A549 (cell line): ENCODE data around the gene TNFSF15.

Source experiments
- EP300 ChIP-seq, 2 experiments: fragments of >200 bp; sonication (Bioruptor Twin); formaldehyde crosslinking; IDR thresholded peaks; 2 replicates in 1 of 2; 3 replicates in 1 of 2; pipeline ENCODE4 v1.6.1; 2016 to 2017
- TF ChIP-seq, protein P1 (sequence below): fragments of >200 bp; sonication (Bioruptor Twin); formaldehyde crosslinking; IDR thresholded peaks from 3 replicates; pipeline ENCODE4 v1.5.1; 2016
- TF ChIP-seq, protein P2 (sequence below): IDR thresholded peaks from 2 replicates; pipeline ENCODE4 v1.6.1; 2012

DNA sequence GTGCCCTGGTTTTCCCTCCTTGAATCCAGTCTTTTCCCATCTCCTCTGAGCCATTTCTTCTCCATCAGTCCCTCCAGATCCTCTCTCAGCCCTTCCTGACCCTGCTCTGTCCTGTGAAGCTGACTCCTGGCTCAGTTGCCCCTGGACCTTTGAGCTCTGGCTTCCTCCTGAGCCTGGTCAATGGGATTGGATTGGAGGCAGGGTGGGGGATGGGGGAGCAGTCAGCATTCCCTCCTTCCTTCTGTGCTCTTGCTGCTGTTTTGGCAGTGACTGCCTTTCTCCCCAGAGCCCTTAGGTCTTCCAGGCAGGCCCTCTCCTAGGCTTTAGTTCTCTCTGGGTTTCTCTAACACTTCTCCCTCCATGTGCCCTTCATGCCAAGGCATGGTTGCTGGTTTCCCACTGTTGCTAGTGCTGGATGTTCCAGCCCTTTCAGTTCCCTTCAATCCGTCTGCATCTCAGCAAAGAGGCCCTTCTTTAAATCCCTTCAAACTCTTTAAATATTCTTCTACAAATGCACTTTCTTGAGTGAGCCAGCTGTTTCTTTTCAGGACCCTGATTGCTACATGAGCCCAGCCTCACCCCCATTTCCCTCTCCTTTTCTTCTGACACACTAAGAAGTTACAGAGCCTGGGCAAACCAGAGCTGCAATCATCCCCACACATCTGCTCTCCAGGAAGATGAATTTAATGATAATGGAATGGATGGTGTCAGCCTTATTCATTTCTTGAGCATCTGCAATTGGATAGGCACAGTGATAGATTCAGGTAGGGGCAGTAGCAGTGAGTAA is 2.2 kb downstream of the TNFSF15 start:
- TF ChIP-seq, protein P1, sequence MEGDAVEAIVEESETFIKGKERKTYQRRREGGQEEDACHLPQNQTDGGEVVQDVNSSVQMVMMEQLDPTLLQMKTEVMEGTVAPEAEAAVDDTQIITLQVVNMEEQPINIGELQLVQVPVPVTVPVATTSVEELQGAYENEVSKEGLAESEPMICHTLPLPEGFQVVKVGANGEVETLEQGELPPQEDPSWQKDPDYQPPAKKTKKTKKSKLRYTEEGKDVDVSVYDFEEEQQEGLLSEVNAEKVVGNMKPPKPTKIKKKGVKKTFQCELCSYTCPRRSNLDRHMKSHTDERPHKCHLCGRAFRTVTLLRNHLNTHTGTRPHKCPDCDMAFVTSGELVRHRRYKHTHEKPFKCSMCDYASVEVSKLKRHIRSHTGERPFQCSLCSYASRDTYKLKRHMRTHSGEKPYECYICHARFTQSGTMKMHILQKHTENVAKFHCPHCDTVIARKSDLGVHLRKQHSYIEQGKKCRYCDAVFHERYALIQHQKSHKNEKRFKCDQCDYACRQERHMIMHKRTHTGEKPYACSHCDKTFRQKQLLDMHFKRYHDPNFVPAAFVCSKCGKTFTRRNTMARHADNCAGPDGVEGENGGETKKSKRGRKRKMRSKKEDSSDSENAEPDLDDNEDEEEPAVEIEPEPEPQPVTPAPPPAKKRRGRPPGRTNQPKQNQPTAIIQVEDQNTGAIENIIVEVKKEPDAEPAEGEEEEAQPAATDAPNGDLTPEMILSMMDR = no peak
- no peak for TF ChIP-seq EP300 (IDR thresholded peaks at IDR 0.05)
- TF ChIP-seq, protein P2, sequence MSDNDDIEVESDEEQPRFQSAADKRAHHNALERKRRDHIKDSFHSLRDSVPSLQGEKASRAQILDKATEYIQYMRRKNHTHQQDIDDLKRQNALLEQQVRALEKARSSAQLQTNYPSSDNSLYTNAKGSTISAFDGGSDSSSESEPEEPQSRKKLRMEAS = no peak
